T-helper 1 cell treated with Interleukin-12 subunit alpha and Interleukin-12 subunit beta and Interleukin-4 antibody, amounts not matched to agents 30 ng/mL and 1 ng/mL, for 36 hours (primary cell): ENCODE measurements around the gene FSD1. TPM values are rescaled to one million over a fixed set of nuclear protein-coding genes. Genes with fewer than 3 reads are reported as not detected.
"Not testable (repeated sequence)": the region's sequence is repeated elsewhere in the genome, so short reads cannot be mapped to it uniquely, and the experiment has no call there.

Experiments
- intact Hi-C: fragments of 100-400 bp; cut with micrococcal nuclease; formaldehyde crosslinking; loops from one replicate; pipeline ENCODE4 v1.15.1; 2024
- total RNA-seq: library from RNA; stranded (reverse); gene quantifications from 2 replicates; pipeline ENCODE4 v1.2.3, GENCODE V29; 2022

FSD1 gene
- 22.0 and 24.2 TPM in 2 replicates for total RNA-seq

DNA sequence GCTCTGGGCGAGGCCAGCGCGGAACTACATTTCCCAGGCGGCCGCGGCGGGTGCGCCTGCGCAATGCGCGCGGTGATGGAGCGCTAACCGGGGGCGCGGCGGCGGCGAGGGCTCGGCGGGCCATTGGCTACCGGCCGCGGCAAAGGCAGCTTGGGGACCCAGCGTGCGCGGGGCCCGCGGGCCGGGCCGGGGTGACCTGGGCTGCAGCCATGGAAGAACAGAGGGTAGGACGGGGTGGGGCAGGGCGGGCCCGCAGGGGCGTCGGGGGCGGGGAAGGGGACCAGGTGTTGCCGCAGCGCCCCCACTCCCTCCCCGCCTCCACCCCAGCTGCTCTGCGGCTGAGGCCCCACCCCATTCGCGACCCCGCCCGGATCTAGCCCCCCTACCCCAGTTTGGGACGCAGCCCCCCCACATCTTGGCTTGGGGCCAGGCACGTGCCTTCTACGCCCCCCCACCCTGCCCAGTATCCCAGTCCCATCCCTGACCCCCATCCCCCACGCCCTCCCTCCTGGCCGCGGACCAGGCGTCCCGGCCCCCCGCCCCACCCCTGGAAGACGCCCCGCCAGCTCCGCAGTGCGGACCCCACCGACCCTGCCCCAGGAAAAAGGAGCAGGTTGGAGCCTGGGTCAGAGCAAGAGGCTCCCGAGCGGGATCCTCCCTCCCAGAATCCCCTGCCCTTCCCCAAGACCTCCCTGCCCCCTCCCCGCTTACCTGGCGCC is at the start of gene FSD1:
FSD1 (plus strand) TSS at position 61 of the 719 bp plus-strand sequence; CDS start at position 210, 149 bp downstream.
- intact Hi-C loops = loop anchor here (1.0 kb wide), 2 partner anchors 24 to 39 kb away; partner anchors contain the start of gene MPND

DNA sequence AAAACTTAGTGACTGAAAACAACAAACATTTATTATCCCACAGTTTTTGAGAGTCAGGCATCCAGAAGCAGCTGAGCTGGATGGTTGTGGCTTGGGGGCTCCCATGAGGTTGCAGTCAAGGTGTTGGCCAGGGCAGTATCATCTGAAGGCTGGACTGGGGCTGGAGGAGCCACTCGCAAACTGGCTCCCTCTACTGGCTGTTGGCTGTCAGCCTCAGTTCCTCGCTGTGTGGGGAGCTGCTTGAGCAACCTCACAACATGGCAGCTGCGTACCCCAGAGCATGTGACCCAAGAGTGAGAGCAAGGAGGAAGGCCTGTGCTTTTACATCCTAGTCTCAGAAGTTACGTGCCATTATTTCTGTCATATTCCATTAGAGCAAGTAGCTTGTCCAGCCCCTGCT is 47.8 kb upstream of the FSD1 start:
- intact Hi-C loops = no loop called here

DNA sequence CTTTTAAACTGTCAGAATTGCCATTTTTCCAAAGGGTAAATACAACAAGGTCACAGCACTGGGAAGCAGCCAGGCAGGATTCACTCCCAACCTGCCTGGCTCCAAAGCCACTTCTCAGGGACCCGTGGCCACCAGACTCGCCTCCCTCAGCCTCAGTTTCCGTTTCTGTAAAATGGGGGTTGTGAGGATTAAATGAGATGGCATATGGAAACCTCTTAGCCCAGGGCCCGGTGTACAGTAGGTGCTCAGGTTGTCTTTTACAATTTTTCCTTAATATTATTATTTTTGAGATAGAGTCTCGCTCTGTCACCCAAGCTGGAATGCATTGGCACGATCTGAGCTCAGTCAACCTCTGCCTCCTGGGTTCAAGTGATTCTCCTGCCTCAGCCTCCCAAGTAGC is 47.4 kb upstream of the FSD1 start:
- intact Hi-C loops = no loop called here

DNA sequence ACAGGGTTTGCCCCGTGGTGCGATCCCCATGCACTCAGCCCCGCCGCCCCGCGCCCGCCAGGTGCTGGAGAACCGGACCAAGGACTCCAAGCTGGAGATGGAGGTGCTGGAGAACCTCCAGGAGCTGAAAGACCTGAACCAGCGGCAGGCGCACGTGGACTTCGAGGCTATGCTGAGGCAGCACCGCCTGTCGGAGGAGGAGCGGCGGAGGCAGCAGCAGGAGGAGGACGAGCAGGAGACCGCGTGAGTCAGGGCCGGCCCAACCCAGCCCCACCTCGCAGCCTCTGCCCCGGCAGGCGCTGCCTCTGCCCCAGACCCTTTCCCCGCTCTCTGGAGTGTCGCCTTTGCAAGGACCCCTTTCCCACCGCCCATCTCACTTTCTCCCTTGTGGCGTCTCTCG is 46.2 kb upstream of the FSD1 start:
- intact Hi-C loops = no loop called here

DNA sequence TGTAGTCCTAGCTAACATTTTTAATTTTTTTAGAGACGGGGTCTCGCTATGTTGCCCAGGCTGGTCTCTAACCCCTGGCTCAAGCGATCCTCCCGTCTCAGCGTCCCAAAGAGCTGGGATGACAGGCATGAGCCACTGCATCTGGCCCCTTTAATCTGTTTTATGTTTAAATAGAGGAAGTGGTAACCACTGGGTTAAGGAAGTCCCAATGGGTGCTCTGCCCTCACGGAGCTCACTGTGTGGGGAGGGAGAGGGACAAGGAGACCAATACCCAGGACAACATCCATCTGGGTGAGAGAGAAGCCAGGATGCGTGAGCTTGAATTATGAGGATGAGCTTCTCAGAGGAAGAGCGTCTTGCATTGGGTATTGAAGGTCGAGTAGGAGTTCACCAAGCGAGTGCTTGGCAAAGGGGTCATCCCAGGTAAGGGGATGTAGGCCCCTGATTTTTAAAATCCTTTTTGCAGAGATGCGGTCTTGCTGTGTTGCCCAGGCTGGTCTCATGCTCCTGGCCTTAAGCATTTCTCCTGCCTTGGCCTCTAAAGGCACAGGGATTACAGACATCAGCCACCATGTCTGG is 43.7 kb upstream of the FSD1 start:
- intact Hi-C loops = no loop called here

DNA sequence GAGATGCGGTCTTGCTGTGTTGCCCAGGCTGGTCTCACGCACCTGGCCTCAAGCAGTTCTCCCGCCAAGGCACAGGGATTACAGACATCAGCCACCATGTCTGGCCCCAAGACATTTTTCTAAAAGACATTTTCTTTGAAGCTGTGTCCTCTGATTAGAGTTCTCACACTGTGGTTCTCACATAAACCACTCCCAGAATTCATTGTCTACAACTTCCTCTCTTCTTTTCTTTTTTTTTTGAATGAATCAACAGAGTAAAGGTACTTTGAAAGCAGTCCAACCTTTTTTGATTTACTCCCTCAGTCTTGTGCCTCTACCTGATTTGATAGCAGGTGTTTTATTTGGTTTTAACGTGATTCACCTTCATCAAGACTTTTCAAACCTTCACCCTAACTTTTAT is 39.6 kb upstream of the FSD1 start:
- intact Hi-C loops = no loop called here

DNA sequence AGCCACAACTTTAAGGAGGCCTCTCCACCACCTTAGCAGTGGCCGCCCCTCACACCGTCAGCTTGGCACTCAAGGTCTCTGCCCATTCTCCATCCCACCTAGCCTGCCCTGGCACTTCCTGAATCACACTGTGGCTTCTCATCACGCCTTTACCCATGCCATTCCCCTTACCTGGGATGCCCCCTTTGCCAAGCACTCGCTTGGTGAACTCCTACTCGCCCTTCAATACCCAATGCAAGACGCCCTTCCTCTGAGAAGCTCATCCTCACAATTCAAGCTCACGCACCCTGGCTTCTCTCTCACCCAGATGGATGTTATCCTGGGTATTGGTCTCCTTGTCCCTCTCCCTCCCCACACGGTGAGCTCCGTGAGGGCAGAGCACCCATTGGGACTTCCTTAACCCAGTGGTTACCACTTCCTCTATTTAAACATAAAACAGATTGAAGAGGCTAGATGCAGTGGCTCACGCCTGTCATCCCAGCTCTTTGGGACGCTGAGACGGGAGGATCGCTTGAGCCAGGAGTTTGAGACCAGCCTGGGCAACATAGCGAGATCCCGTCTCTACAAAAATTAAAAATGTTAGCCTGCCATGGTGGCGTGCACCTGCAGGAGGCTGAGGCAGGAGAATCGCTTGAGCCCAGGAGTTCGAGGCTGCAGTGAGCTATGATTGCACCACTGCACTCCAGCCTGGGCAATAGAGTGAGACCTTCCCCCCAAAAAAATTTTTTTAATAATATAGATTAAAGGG is 38.0 kb upstream of the FSD1 start:
- intact Hi-C loops = loop anchor here (2.0 kb wide), 1 partner anchor 204 kb away; no protein-coding TSS in a partner anchor

DNA sequence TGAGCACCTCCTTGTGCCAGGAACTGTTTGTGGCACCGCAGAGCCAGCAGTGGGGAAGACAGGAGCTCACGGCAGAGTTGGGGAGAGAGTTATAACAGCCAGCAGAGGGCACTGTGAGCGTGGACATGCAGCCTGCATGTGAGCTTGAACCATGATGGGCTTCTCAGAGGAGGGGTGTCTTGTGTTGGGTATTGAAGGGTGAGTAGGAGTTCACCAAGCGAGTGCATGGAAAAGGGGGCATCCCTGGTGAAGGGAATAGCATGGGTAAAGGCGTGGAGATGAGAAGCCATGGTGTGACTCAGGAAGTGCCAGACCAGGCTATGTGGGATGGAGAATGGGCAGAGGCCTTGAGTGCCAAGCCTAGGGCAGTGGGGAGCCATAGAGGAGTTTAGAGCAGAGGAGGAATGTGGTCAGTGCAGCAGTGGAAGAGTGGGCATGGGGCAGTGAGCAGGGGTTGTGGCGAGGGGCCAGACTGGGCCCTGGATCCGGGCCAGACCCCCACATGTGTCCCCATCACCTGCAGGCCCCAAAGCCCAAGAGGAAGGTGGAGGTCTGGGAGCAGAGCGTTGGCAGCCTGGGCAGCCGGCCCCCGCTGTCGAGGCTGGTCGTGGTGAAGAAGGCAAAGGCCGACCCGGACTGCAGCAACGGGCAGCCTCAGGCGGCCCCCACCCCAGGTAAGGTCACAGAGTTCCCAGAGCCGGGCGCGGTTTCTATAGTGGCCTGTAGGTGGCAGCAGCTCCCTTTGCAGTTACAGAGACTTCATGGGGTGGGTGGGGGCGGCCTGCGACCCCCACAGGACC is 37.1 kb upstream of the FSD1 start:
- intact Hi-C loops = loop anchor here (1.0 to 2.0 kb wide), 5 partner anchors 76 to 258 kb away; partner anchors contain the start of genes MPND and SH3GL1

DNA sequence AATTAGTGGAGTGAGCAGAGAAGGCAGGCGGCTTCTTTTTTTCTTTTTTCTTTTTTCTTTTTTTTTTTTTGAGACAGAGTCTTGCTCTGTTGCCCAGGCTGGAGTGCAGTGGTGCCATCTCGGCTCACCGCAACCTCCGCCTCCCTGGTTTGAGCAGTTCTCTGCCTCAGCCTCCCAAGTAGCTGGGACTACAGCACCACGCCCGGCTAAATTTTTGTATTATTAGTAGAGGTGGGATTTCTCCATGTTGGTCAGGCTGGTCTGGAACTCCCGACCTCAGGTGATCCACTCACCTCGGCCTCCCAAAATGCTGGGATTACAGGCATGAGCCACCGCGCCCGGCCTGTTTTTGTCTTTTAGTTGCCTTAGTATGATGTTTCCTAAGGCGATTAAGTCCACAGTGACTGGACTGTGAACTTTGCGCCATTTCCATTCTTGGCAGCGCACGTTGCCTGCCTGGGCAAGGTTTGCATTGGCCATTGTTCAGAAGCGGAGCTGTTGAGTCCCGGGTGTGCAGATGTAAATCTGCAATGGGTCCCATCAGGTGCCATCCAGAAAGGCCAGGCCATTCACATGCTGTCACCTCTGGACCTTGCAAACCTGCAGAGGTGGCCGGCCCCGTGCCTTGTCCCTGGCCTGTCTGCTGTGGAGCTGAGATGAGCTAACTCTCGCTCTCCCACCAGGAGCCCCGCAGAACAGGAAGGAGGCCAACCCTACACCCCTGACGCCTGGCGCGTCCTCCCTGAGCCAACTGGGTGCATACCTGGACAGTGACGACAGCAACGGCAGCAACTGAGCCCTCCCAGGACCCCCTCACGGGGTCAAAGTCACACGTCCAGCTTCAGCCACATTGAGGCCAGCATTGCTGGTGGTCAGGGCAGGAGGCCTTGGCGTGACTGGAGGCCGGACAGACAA is 36.2 kb upstream of the FSD1 start:
- intact Hi-C loops = loop anchor here (1.0 to 2.0 kb wide), 5 partner anchors 75 to 257 kb away; partner anchors contain the start of genes MPND and SH3GL1

DNA sequence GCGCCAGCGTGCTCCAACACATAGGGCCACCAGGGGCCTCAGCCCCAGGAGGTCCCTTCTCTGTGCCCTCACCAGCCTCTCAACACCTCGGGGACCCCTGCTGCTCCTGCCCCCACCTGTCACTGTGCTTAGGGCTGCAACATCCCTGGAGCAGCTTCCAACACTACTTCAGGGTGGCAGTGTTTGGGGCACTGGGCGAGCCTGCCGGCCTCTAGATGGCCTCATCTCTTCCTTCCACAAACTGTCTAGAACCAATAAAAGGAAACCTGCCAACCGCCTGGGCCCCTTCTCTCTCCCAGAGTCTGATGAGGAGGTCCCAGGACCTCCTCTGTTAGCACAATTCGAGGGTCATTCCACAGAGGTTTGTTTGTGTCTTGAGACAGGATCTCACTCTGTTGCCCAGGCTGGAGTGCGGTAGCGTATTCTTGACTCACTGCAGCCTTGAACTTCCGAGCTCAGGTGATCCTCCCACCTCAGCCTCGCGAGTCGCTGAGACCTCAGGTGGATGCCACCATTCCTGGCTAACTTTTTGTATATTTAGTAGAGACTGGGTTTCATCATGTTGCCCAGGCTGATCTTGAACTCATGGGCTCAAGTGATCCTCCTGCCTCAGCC is 35.5 kb upstream of the FSD1 start:
- intact Hi-C loops = no loop called here

DNA sequence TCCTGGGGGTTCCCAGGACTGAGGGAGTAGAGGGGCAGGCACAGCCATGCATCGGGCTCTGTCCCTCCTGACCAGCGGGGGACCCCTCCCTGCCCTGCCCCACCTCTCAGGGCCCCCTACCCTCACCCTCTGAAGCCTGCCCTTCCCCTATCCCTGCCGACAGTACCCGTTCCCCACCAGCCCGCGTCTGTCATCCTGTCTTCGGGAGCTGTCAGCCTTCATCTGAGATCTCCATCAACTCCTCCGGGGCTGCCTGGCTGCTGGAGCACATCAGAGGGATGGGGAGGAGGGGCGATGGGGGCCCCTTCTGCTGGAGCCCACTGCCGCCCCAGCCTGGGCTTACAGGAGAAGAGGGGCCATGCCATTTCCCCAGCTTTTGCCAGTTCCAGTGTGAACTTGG is 31.5 kb upstream of the FSD1 start:
- intact Hi-C loops = no loop called here

DNA sequence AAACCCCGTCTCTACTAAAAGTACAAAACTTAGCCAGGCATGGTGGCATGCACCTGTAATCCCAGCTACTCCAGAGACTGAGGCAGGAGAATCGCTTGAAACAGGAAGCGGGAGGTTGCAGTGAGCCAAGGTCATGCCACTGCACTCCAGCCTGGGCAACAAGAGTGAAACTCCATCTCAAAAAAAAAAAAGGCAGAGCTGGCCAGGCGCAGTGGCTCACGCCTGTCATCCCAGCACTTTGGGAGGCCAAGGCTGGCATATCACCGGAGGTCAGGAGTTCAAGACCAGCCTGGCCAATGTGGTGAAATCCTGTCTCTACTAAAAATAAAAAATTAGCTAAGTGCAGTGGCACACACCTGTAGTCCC is 30.1 kb upstream of the FSD1 start:
- intact Hi-C loops = not testable (repeated sequence)

DNA sequence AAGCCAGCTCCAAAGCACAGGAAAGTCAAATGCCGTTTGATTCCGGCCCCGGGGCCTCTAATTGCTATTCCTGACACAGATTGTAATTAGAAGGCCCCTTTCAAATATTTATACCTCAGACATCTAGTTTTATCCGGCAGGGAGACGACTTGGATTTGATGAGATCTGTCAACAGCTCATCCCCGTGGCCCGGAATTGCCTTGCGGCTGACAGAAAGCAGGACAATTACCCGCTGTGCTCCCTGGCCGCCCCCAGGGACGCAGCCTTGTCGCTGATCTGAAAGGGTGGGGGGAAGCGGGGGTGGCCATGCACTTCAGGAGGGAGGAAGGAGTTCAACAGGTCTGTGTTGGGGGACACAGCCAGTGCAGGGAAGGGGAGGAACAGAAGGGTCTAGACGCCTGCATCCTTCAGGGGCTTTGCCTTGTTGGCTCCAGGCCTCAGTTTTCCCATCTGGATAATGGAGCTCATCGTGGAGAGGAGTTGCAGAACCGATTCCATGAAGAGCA is 27.2 kb upstream of the FSD1 start:
- intact Hi-C loops = no loop called here

DNA sequence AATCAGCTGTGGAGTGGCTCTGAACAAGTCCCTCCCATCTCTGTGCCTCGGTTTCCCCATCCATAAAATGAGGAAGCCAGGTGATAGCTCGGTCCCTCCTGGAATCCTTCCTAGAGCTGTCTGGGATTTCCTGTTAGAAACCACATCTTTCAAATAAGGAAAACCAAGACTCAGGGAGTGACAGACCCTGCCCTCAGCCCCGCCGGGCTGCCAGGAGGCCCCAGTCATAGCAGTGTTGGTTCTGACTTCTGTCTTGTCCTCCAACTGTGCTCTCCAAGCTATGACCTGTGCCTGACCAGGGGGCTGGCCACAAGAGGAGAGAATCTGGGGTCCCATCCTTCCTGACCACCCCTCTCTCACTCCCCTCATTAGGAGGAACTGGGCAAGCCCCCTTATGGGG is 26.4 kb upstream of the FSD1 start:
- intact Hi-C loops = no loop called here

DNA sequence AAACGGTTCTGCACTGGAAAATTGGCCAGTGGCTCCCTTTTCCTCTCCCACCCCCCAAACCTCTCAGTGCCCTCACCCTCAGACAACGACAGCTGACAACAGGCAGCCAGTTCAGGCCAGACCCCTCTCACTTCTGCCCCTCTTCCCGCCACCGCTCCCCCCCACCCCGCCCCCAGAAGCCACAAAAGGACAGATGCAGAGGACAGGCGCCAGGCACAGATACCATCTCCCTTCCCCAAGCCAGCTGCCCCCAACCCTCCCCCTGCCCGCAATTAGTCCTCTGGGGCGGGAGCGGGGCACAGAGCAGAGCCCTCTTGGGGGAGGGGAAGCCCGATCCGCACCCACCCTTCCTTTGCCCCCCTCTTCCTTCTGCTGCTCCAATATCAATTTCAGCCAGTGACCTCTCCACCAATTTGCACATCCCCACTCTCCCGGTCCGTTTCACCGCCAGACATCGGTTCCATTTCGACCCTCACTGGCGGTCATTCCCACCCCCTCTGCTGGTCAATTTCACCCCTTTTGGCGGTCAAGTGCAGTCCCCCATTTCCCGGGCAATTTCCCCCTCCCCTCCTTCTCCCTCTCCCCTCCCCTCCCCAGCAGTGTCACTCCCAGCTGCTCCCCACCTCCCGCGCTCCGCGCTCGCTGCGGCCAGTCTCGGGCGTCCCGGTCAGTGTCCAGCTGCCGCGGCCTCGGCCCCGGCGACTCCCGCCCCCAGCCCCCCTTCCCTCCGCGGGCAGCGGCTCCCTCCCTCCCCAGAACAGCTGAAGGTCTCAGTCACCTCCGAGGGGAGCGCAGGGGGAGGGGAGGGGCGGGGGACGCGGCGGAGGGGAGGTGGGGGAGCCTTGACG is 25.8 kb upstream of the FSD1 start, which contains the start of gene SHD:
SHD (plus strand) TSS at position 848 of the 848 bp plus-strand sequence. CDS start 798 bp downstream, outside the sequence.
- intact Hi-C loops = no loop called here

DNA sequence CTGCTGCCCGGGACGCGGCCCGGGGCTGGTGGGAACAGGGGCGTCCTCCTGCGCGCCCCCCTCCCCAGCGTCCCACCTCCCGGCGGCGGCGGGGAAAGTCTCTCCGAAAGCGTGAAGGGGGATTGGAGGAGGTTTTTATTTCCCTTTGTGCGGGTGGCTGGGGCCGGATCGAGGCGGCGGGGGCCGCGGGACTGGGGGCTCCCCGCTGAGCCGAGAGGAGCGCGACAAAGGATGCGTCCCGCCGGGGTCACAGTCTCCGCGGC is 25.2 kb upstream of the FSD1 start:
- intact Hi-C loops = no loop called here

DNA sequence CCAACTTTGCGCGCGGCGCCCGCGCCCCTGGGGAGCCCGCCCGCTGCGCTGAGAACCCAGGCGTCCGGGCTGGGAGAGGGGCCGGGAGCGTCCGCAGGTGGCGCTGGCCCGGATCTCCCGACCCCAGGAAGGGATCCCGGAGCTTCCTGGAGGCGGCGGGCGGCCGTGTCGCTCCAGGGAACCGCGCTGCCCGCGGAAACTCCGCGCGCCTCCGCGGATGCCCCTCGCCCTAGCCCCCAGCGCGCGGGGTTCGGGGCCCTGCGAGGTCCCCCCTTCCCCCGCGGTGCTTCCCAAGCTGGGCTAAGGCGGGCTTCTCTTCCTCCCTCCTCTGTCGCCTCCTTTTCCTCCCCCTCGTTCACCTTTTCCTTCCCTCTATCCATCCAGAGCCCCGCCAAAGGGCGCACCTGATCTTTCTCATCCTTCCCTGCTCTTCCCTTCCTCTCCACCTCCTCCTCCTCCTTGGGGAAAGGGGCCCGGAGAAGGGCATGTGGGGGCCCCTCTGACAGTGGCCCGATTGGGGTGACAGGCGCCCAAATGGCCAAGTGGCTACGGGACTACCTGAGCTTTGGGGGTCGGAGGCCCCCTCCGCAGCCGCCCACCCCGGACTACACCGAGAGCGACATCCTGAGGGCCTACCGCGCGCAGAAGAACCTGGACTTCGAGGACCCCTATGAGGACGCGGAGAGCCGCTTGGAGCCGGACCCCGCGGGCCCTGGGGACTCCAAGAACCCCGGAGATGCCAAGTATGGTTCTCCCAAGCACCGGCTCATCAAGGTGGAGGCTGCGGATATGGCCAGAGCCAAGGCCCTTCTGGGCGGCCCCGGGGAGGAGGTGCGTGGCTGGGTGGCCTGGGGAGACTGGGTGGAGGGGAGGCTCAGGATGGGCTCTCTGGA is 24.6 kb upstream of the FSD1 start:
- intact Hi-C loops = no loop called here
